Activated naive CD4-positive, alpha-beta T cell treated with Interleukin-2 at 50 U/mL for 16 hours (primary cell): ENCODE data around the gene LRIG1.

Source experiments
- DNase-seq: peaks from one replicate; pipeline ENCODE4 v3.0.0-alpha.2; 2020

The LRIG1 gene

DNA sequence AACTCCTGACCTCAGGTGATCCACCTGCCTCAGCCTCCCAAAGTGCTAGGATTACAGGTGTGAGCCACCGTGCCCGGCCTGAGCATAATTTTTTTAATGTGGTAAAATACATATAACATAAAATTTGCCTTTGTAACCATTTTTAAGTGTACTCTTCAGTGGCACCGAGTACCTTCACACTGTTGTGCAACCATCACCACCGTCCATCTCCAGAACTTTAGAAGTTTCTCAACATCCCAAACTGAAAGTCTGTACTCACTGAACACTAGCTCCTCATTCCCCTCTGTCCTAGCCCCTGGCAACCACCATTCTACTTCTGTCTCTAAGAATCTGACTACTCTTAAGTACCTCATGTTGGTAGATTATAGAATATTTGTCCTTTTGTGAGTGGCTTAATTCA lies 35.2 kb downstream of the LRIG1 start:
- no peak for DNase-seq

- no peak for DNase-seq
Observed at GRCh38 chr3:66465034-66465433, 35.8 kb downstream of the LRIG1 start.

DNA sequence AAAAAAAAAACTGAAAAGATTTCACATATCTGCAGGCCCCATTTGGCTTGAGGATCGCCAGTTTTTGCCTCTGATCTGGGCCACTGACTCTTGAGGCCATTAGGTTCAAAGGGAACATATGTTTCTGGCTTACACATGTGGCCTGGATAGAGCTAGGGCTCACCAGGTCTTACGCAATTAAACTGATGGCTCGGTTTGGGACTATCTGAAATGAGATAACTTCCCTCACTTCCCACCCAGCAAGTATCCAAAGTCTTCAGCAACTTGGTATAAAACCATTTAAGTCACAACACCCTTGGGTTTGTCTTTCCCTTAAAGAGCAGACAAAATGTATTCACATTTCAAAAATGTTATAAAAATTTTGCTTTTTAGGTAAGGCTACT lies 36.3 kb downstream of the LRIG1 start:
- no peak for DNase-seq

- DNase-seq, result no peak
Observed at GRCh38 chr3:66463730-66464511, 36.9 kb downstream of the LRIG1 start.

DNA sequence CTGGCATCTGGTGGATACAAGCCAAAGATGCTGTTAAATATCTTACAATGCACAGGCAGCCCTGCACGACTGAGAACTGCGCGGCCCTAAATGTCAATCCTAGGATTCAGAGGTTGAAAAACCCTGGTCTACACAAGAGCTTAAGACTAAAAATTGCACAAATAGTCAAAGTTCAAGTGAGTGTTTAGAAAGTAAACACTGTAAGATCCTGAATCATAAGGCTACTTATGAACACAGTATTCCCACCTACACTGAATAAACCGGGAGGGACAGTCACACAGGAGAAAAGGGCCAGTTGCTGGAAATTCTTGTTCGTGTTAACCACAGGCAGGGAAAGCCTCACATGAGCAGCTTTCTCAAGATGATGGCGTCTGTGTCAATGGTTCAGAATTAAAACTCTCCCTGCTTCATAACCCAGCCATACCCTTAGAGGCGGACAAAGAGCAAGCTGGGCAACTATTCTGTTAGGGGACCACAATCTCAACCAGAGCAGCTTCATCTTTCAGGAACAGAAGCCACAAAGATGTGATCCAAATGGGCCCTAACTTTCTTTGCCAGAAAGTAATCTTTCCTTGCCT lies 37.7 kb downstream of the LRIG1 start:
- DNase-seq, result no peak

- DNase-seq, result no peak
Observed at GRCh38 chr3:66457252-66457651, 43.6 kb downstream of the LRIG1 start.

GRCh38 chr3:66456711-66457173 lies 44.1 kb downstream of the LRIG1 start:
- DNase-seq, result no peak

DNA sequence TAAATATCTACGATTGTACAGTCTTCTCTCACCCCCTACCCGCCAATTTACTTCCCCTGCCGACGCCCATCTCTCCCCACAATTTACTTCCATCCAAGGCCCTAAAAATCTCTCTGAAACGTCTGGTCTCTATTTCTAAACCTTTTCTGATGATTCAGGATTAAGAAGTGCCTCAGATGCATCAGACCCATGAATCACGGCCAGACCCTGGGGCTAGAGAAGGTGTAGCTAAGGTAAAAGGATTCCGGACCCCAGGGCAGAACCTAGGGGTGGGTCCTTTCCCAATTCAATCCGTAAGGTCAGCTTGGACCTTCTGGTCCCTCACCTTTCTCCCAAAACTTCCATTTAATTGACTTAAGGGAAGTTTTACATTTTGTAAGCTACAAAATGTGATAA lies 46.4 kb downstream of the LRIG1 start:
- DNase-seq, result no peak

GRCh38 chr3:66453651-66454463 lies 47.0 kb downstream of the LRIG1 start:
- no peak for DNase-seq

- no peak for DNase-seq
Observed at GRCh38 chr3:66452303-66453011, 48.4 kb downstream of the LRIG1 start.

DNA sequence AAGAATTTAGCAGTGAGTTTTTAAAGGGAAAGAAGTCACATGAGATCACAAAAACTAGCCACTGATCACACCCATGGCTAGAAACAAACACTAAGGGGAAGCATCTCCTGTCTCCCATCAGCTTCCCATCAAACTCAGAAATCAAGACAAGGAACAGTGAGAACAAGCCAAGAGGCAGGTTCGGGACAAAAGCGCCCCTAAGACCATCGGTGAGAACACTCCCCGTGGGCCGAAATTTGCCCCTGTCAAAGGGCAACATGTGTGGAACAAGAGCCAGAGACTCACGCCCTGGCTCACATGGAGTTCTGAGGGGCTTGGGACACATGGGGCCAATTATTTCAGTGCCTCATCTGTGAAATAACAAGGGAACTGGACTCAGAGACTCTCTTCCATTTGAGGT lies 49.1 kb downstream of the LRIG1 start:
- no peak for DNase-seq

GRCh38 chr3:66450390-66451022 lies 50.3 kb downstream of the LRIG1 start:
- no peak for DNase-seq

- no peak for DNase-seq
Observed at GRCh38 chr3:66449411-66449974, 51.3 kb downstream of the LRIG1 start.

- DNase-seq, result no peak
Observed at GRCh38 chr3:66444146-66444644, 56.6 kb downstream of the LRIG1 start.

DNA sequence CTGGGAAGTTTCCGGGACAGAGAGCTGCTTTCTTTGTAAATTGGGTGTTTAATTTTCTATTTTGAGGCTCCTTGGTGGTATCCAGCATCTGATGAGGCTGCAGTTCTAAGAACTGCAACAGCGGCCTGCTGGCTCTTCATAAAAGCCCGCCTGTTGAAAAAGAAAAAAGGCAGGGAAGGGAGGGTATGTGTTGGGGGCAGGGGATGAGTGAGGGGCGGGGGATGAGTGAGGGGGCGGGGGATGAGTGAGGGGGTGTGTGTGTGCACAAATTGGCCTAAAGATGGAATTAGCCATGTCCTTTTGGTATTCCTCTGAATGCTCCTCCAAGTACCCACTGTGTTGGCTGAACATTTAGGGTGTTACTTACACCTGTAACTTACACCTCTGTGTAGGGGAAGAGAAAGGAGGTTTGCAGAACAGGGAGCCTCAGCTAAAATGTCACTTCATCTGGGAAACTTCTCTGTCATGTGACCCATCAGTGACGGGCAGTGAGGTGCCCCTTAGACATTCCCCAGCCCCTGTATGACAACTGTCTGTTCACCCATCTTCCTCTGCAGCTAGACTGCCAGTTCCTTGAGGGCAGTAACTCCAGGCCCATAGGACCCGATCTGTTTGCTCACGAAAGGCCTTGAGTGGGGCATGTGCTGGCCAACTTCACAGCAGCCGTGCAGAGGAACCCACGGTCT lies 57.6 kb downstream of the LRIG1 start:
- no peak for DNase-seq

DNA sequence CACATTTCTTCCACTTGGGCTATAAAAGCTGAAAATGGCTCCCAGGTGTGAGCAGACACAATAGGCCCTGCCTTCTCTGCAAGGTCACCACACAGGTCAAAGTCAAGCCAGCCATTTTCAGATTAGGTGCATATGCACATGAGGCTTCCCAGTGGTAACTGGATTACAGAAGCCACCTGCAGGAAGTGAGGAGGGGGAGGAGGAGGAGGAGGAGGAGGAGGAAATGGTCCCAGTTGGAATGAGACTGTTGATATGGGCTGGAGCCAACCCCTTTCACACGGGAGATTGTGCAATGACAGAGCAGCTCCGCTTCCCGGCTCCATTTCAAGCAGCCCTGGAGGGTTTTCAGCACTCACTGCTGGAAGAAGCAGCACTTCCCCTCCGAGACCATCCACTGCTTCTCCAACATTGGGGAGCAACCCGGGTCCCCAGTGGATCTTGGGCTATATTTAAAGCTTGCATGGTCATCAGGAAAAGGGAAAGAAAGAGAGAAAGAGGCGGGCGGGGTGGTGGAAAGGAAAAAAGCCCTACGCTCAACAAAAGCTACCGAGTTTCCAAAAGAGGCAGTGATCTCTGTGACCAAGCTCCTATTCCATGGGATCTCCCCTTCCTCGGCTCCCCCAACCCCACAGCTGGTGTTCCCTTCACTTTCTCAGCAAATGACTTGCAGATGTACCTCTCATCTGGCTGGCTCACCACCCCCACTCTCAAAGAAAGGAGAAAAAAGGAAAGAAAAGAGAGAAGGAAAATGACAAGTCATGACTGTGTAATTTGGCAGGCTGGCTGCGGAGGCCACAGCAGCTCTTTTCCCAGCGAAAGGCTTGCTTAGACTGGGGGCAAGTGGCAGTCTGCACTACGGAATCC lies 58.3 kb downstream of the LRIG1 start:
- DNase-seq, result no peak

DNA sequence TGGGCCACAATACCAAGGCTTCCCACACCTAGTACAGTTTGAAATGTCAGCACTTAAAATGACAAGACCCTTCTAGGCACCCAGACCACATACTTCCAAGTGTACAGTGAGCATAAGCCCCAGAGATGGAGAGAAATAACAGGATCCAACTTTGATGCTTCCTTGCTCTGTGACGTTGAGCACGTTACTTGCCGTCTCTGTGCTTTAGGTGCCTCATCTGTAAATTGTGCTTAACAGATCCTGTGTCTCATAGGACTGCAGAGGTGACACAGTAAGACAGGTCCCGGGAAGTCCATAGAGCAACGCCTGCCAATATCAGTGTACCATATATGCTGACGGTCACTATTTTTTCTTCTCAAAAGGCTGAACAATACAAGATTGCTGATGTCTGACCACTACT lies 59.1 kb downstream of the LRIG1 start:
- no peak for DNase-seq

DNA sequence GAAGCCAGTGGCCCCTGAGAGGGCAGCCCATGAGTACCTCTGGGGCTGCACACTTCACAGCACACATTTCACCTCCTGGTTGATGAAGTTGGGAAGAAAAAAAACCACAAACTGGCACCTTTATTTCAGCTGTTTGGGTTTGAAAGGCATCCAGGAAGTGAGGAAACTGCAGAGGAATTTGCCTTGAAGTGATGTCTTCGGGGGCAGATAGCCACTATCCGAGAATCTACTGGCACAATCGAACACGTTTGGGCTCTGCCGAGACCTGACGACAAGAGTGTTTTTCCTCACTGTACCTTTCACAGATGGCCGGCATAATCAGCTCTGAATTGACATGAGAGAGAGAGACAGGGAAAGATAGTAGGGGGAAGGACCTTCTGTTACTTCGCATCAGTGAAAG lies 59.7 kb downstream of the LRIG1 start:
- DNase-seq, result no peak

GRCh38 chr3:66439666-66440344 lies 61.0 kb downstream of the LRIG1 start:
- no peak for DNase-seq

GRCh38 chr3:66438046-66438445 lies 62.8 kb downstream of the LRIG1 start:
- DNase-seq, result no peak
